ENCODE data around the gene ZDHHC9.
"Not testable (repeated sequence)": the region's sequence is repeated elsewhere in the genome, so short reads cannot be mapped to it uniquely, and the experiment has no call there.

The ZDHHC9 gene

GRCh38 chrX:129843459-129844306 is at the start of gene ZDHHC9:
ZDHHC9 (minus strand) TSS chrX:129843886; CDS start chrX:129841945, 1,941 bp downstream.
- peak; percentile 91 for DNase-seq (ENCODE audit: low read depth)

- DNase-seq (ENCODE audit: low read depth): no peak
These were observed 33.7 kb upstream of the ZDHHC9 start for GRCh38 chrX:129877401-129877800.

DNA sequence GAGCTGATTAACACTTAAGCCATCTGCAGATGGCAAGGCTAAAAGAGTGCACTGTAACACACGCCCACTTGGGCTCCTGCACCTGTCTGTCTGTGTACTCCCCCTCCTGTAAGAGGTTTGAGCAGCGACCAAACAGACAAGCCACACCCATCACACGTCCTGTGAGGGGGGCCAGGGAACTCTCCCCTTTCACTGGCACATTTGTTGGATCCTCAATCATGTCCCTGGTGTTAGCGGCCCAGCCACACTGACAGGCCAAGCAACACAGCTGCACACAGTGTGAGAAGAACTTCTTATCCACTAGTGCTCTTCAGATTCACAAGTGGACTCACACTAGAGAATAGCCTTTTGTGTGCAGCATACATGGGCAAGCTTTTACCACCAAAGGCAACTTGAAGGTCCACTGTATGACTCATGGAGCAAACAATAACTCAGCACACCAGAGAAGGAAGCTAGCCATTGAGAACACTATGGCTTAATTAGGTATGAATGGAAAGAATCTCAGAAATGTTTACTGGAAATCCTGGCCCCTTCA is 33.2 kb upstream of the ZDHHC9 start:
- peak; percentile 12 for DNase-seq (ENCODE audit: low read depth)

DNA sequence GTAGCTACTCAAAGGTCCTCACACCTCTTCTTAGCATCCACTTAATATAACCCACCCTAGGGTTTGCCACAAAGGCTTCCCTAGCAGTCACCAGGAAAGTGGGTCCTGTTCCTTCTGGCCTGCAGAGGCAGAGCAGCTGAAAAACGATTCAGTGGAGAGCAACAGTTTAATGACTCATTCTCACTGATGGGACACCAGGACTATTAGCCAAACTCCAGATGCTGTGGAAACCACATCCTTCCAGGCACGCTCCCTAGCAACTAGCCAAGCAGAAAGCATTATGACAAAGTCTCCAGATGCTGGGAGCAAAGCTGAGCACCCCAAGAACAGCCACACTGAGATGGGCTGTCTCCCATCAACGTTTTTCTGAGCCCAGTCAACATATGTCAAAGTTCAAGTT is 32.0 kb upstream of the ZDHHC9 start:
- peak; percentile 73 for DNase-seq (ENCODE audit: low read depth)

- no peak for DNase-seq (ENCODE audit: low read depth)
These were observed 28.8 kb upstream of the ZDHHC9 start for GRCh38 chrX:129872524-129872923.

DNA sequence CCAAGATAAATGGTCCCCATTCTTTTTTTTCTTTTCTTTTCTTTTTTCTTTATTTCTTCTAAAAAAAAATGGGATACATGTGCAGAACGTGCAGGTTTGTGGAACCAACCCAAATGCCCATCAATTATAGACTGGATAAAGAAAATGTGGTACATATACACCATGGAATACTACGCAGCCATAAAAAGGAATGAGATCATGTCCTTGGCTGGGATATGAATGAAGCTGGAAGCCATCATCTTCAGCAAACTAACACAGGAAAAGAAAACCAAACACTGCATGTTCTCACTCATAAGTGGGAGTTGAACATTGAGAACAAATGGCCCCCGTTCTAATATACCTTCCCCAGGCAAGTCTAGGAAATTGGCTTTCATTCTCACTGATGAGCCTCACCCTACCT is 22.6 kb upstream of the ZDHHC9 start:
- DNase-seq (ENCODE audit: low read depth): not testable (repeated sequence)

GRCh38 chrX:129859134-129859533 is 15.4 kb upstream of the ZDHHC9 start:
- not testable (repeated sequence) for DNase-seq (ENCODE audit: low read depth)

DNA sequence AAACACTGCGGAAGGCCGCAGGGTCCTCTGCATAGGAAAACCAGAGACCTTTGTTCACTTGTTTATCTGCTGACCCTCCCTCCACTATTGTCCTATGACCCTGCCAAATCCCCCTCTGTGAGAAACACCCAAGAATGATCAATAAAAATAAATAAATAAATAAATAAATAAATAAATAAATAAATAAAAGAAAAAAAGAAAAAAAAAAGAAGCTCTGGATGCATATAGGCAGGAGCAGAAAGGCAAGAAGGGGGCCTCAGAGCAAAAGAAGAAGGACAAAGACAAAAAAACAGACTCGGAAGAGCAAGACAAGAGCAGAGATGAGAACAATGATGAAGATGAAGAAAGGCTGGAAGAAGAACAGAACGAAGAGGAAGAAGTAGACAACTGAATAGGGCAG is 8.1 kb upstream of the ZDHHC9 start:
- not testable (repeated sequence) for DNase-seq (ENCODE audit: low read depth)

DNA sequence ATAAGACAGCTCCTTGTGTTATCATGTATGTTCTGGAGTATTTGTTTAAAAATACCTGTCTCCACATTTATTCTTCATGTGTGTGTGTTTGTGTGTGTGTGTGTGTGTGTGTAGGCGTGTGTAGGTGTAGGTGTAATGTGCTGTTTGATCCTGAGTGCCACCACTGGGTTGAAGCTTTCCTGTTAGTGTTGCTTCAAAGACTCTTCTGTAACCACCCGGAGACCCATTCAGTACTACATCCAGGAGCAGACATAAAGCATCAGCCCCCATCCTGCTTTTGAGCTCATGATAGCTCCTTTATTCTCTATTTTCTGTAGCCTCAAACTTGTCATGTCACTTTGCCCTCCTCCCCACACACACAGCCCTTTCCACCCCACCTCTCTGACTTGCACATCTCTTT is 3.0 kb upstream of the ZDHHC9 start:
- DNase-seq (ENCODE audit: low read depth): no peak

- DNase-seq (ENCODE audit: low read depth): no peak
These were observed 2.0 kb upstream of the ZDHHC9 start for GRCh38 chrX:129845616-129846190.

GRCh38 chrX:129843209-129843458 is 552 bp downstream of the ZDHHC9 start:
- no peak for DNase-seq (ENCODE audit: low read depth)

DNA sequence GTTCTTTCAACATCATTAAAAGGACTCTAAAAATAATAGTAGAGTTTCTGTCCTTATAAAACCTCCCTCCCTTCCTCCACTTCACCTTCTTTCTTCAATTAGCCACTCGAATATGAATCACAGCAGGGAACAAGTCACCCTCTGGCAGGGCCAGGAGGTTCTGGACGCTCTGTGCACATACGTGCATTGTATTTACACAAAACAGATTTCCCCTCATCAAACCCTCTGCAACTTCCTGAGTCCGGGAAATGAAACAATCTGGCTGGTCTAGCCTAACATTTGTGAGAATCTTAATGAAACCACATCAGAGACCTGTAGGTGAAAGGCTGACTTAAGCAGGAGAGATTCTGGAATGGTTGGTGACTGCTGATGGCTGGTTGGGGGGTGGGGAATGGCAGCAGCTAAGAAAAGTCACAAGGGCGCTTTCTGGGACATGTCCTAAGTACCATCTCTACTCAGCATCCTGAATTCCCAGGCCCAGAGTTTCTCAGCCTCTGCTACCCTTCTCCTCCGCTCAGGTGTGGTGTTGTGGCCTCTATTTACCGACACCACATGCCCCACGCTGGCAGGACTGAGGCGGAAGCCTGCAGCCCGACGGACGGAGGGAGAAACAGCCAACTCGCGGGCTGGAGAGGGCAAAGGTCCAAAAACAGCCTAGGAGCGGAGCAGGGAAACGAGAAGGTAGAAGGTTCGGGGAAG is 1.0 kb downstream of the ZDHHC9 start:
- DNase-seq (ENCODE audit: low read depth): peak; percentile 72

DNA sequence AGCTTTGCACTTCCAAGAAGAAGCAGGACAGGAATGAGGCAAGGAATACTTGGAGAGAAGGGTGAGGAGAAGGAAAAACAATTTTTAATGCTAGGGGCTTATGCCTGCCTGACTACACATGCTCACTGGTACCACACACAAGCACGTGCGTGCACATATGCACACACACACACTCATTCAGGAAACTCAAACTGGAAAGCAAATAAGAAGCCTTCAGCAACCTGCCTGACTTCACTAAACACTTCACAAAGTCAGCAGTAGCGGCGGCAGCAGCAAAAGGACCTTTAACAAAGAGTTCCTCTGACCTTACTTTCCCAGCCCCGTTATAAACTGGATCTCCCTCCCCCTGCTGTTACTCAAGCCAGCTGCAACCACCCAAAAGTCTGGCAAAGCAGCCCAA is 3.3 kb downstream of the ZDHHC9 start:
- no peak for DNase-seq (ENCODE audit: low read depth)

DNA sequence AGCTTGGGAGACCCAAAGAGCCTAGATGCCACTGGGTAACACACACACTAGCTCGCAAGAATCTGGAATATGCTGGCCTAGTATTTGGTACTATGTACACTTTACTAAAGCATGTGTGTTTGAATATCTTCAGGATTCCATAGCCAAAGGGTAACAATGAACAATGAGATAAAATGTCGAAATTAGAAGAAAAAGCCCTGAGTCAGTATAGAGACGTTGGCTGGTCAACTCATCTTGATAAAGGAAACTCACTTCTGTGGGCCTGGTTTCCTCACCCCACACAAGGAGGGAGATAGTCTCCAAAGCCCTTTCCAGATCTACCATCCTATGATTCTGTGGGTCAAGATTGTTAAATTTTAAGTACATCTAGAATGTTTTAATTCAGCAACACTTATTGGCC is 6.9 kb downstream of the ZDHHC9 start:
- DNase-seq (ENCODE audit: low read depth): no peak

GRCh38 chrX:129833153-129833990 is 10.3 kb downstream of the ZDHHC9 start:
- peak; percentile 67 for DNase-seq (ENCODE audit: low read depth)

- DNase-seq (ENCODE audit: low read depth): no peak
These were observed 12.4 kb downstream of the ZDHHC9 start for GRCh38 chrX:129831091-129831885.

DNA sequence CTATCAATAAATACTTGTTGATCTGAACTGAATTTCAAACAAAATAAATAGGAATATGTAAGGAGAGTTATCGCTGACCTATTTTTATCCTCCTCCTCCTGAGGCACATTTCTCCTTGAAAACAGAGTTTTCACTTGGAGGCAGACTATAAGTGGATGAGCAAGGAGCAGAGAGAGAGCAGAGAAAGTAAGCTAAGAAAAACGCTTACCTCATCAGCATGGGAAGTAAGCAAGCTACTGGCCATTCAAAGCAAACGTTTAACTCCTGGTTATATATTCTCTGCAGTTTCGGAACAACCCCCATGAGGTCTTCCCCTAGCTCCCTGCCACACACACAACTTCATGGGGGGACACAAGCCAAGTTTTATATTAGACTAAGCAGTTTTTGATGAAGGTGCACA is 13.2 kb downstream of the ZDHHC9 start:
- DNase-seq (ENCODE audit: low read depth): no peak

DNA sequence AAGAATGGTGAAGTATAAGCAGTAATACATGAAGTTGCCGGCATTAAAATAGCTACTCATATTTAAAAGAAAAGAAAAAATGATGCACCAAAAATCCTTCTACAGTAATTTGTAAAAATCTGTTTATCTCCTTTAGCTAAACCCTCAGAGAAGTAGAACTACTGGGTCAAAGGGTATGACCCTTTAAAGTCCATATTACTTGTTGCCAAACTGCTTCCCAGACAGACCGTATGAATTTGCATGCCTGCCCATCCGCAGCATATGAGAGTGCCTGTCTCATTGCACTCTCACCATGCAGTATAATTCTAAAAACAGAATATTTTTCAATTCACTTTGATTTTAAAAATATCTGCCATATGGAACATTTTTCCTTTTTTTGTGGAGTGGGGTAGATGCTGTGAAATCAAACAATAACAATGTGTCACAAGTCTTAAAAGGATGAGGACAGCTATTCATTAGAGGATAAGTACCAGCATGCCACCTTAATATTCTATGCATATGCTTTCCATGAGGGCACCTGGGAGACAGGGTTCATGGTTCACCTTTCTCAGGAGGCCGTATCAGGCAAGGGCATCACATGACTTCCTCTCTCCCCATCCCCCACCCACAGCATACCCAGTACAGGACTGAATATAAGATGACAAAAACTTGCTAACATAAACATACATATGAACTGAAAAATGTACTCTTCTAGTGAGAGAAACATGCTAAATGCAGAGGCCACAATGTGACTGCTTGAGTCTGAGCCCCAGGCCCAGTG is 17.8 kb downstream of the ZDHHC9 start:
- DNase-seq (ENCODE audit: low read depth): no peak

DNA sequence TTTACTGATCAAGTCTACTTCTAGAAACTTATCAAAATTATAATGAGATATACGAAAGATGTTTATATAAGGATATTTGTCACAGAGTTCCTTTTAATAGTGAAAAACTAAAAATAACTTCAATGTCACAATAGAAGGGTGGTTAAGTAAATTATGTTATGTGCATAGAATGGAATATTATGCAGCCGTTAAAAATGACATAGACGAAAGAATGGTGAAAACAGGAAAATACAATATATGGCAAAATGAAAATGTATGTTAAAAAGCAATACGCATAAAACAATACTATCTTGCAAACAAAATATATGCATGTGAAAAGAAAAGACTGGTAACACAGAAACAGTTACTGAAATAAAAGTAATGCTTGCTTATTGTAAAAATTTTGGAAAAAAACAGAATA is 19.1 kb downstream of the ZDHHC9 start:
- no peak for DNase-seq (ENCODE audit: low read depth)

- DNase-seq (ENCODE audit: low read depth): no peak
These were observed 20.2 kb downstream of the ZDHHC9 start for GRCh38 chrX:129823522-129823921.

DNA sequence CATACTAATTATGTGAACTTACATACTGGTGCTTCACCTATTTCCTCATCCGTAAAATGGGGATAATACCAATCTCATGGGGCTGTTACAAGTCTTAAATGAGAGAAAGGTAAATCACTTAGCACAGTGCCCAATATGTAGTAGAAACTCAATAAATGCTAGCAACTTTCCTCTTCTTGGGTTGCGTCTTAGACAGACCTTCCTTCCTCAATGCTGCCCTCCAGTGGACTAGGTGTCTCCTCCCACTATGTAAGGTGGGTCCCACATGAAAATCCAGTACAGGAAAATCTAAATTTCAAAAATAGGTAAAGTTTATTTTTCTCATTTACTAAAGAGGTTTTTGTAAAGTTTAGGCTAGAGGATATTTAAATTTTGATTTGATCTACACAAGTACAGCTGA is 20.6 kb downstream of the ZDHHC9 start:
- DNase-seq (ENCODE audit: low read depth): peak; percentile 4

Data from fibroblast of gingiva (primary cell).